Smooth muscle cell (in vitro differentiated cells): Measurements from ENCODE around the gene ACE. TPM values are rescaled to one million over a fixed set of nuclear protein-coding genes. Genes with fewer than 3 reads are reported as not detected.

Experiments used
- DNase-seq: peaks from one replicate; lab custom pipeline; 2025; ENCODE audit not compliant: unreplicated experiment; lab: John Stamatoyannopoulos, UW
- H2AFZ ChIP-seq: fragments of 200-600 bp; sonication (generic); 2 replicates; pipeline ENCODE4 v1.6.0; 2016; ENCODE audit warnings: antibody characterized with exemption, low read depth, mild to moderate bottlenecking
- H3F3A ChIP-seq: fragments of 200-600 bp; sonication (generic); 2 replicates; pipeline ENCODE4 v1.6.0; 2017; ENCODE audit warnings: antibody characterized with exemption, low read depth
- H3K27ac ChIP-seq: fragments of 200-600 bp; sonication (generic); 2 replicates; pipeline ENCODE4 v1.5.1; 2016; ENCODE audit warnings: low read depth, mild to moderate bottlenecking
- H3K27me3 ChIP-seq: fragments of 200-600 bp; sonication (generic); 2 replicates; pipeline ENCODE4 v1.6.1; 2016; ENCODE audit warnings: low read depth, mild to moderate bottlenecking
- H3K36me3 ChIP-seq: fragments of 200-600 bp; sonication (generic); 2 replicates; pipeline ENCODE4 v1.5.1; 2016; ENCODE audit warnings: low read depth
- H3K4me1 ChIP-seq: fragments of 200-600 bp; sonication (generic); 2 replicates; pipeline ENCODE4 v1.5.1; 2016; ENCODE audit warnings: low read depth
- H3K4me2 ChIP-seq: fragments of 200-600 bp; sonication (generic); 2 replicates; pipeline ENCODE4 v1.6.0; 2016; ENCODE audit warnings: mild to moderate bottlenecking
- H3K4me3 ChIP-seq: fragments of 200-600 bp; sonication (generic); 2 replicates; pipeline ENCODE4 v1.5.1; 2016; ENCODE audit warnings: mild to moderate bottlenecking
- H3K79me2 ChIP-seq: fragments of 200-600 bp; sonication (generic); 2 replicates; pipeline ENCODE4 v1.6.0; 2016; ENCODE audit warnings: low read depth, mild to moderate bottlenecking
- H3K9ac ChIP-seq: fragments of 200-600 bp; sonication (generic); 2 replicates; pipeline ENCODE4 v1.6.0; 2016; ENCODE audit warnings: low read depth
- H3K9me3 ChIP-seq: fragments of 200-600 bp; sonication (generic); replicated peaks from 2 replicates; pipeline ENCODE4 v1.5.1; 2016; ENCODE audit warnings: low read depth
- H4K20me1 ChIP-seq: fragments of 200-600 bp; sonication (generic); 2 replicates; pipeline ENCODE4 v1.6.0; 2016; ENCODE audit warnings: low read depth
- WGBS: methylation state at CpG from one replicate; pipeline ENCODE4 v1.1.7; 2016; ENCODE audit warnings: low lambda C conversion rate; 5-methylcytosine and 5-hydroxymethylcytosine counted together
- polyA plus RNA-seq: library from polyadenylated mRNA; unstranded; fragments of >200 nt; fragmentation: Nextera tagmentation; extraction: Ambion mirVana; gene quantifications from 2 replicates; pipeline ENCODE4 v1.2.1, GENCODE V29; 2016
- total RNA-seq: library from RNA; depleted of rRNA; stranded (reverse); fragments of >200 nt; gene quantifications from 2 replicates; pipeline ENCODE4 v1.2.3, GENCODE V29; 2014
- TF ChIP-seq, protein P1 (sequence below): fragments of 200-600 bp; sonication (generic); IDR thresholded peaks from 2 replicates; pipeline ENCODE4 v1.5.1; 2017; ENCODE audit warnings: borderline replicate concordance, mild to moderate bottlenecking, antibody characterized with exemption; ENCODE audit not compliant: insufficient read depth, poor library complexity, severe bottlenecking

ACE gene
- total and polyA plus RNA-seq, 2 experiments from 2014 or later: 1.5 to 2.0 TPM

DNA sequence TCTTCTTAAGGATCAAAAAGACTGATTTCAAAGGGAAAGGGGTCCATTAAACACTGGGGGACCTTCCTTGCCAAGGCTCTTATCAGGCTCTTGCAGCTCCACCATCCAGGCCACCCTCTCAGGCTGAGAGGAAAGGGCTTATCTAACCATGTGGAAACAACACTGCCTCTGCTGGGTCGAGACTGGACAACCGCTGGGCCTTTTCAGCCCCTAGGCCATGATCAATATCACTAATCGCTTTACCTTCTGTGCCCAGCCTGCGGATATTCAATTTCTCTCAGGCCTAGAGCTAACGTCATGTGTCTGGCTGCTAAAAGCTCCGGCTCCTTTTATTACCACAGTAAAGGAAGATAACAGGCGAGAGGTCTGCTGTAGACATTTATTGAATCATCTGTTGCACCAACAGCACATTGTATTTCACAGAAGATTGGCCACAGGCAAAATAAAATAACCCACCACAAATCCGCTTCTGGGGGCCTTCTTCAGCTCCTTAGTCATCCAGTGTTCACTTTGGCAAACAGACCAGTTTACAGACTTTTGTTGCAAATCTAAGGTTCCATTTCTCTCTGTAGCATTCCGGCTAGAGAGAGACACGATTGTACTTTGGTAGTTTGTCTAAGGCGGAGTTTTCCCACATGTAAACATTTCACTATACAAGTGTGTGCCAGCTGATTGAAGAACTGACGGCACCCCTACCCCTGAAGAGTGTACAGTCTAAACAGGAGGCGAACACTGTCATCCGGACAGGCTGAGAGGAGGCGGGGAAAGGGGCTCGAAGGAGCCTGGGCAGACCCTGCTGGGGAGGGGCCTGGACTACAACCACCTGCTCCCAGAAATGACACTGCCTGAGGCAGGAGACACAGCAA is 44.7 kb upstream of the ACE start:
- Histone ChIP-seq H3K4me3 (peak overlapping the region; percentile 11), H4K20me1 (no peaks in the 10 kb centered on the region), H3K4me2 (peak overlapping the region; percentile 62), H3K27ac (peak overlapping the region; percentile 99), H3K9me3 (no peaks in the 10 kb centered on the region), H3K36me3 (no peaks in the 10 kb centered on the region), H3F3A (peaks cover 18% of the 10 kb centered on the region), H3K27me3 (no peaks in the 10 kb centered on the region), H3K4me1 (peaks cover 7% of the 10 kb centered on the region), H3K9ac (peak overlapping the region; percentile 89), H2AFZ (no peak overlapping the region), H3K79me2 (no peaks in the 10 kb centered on the region)
- 16% methylated on average over 16 of the region's 16 CpGs for WGBS
- TF ChIP-seq, protein P1, sequence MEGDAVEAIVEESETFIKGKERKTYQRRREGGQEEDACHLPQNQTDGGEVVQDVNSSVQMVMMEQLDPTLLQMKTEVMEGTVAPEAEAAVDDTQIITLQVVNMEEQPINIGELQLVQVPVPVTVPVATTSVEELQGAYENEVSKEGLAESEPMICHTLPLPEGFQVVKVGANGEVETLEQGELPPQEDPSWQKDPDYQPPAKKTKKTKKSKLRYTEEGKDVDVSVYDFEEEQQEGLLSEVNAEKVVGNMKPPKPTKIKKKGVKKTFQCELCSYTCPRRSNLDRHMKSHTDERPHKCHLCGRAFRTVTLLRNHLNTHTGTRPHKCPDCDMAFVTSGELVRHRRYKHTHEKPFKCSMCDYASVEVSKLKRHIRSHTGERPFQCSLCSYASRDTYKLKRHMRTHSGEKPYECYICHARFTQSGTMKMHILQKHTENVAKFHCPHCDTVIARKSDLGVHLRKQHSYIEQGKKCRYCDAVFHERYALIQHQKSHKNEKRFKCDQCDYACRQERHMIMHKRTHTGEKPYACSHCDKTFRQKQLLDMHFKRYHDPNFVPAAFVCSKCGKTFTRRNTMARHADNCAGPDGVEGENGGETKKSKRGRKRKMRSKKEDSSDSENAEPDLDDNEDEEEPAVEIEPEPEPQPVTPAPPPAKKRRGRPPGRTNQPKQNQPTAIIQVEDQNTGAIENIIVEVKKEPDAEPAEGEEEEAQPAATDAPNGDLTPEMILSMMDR: no peak
- DNase-seq: no peak

DNA sequence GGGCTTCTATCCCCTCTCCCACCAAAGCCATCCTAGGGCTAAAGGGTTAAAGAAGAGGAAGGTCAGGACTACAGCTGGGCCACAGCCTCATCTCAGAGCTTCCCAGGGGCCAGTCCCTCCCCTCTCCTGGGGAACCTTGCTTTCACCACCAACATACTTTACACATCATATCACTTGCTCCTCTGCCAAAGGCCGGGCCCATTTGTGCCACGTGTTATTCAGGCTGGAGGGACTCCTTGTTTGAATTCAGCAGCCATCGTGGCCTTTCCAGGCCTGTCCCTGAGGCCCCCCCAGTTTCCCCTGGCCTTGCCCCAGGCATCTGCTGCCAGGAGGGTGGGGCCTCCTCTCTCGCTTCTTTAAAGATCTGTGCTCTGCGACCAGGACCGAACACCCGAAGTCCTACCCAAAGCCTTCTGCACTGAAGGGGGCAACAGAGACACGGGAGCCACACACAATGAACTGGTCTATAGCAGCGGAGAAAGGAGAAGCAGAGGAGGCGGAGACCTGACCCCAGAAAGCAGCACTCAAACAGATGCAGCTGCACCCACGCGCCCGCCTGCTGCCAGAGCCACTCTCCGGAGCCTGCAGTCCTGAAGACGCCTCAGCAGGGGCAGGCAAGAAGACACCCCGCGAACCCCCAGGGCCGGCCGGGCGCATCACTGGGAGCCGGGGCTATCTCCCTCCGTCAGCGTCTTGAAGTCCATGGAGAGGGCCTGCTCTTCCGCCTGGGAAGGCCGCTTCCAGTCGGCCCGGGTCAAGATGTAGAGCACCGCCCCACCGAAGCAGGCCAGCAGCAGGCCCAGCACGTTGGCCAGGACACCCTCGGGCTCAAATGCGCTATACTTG is 42.9 kb upstream of the ACE start:
- H3K4me3 ChIP-seq: no peak overlapping the region
- H3F3A ChIP-seq: peaks cover 18% of the 10 kb centered on the region
- WGBS: 67% methylated on average over 32 of the region's 32 CpGs
- peak overlapping the region; percentile 93 for H3K9ac ChIP-seq
- H3K27ac ChIP-seq: peak overlapping the region; percentile 99
- no peak overlapping the region for H2AFZ ChIP-seq
- no peaks in the 10 kb centered on the region for H3K9me3 ChIP-seq
- no peaks in the 10 kb centered on the region for H3K36me3 ChIP-seq
- DNase-seq: peak; percentile 47
- no peaks in the 10 kb centered on the region for H3K27me3 ChIP-seq
- peak overlapping the region; percentile 80 for H3K4me2 ChIP-seq
- peaks cover 7% of the 10 kb centered on the region for H3K4me1 ChIP-seq
- TF ChIP-seq, protein P1: no peak
- no peaks in the 10 kb centered on the region for H4K20me1 ChIP-seq
- peaks cover 2% of the 10 kb centered on the region for H3K79me2 ChIP-seq

DNA sequence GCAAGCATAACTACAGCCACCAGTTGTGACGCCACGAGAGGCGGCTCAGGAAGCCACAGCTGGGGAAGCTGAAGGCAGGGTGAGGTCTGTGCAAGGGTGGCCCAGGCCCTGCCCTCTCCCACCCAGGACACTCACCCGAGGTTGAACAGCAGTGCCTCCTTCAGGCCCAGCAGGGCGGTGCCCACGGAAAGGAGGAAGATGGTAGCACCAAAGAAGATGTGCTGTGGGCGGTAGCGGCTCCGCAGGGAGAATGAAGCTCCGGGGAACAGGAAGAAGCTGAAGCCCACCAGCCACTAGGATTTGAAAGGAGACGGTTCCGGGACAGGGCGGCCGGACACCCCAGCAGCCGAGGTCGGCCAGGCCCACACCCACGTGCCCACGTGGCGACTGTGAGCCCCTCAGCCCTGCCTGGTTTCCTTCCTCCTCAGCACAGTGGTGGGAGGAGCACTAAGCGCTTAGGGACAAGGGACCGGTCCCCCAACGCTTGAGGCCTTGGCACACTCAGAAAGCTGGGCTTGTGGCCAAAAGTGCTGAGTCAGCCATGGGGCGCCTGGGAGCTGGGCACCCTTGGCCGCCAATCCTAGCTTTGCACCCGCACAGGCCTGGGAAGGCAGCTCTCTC is 41.8 kb upstream of the ACE start:
- TF ChIP-seq, protein P1: no peak
- H3K9me3 ChIP-seq: no peaks in the 10 kb centered on the region
- no peak overlapping the region for H3K4me2 ChIP-seq
- H3F3A ChIP-seq: peaks cover 18% of the 10 kb centered on the region
- DNase-seq: no peak
- 89% methylated on average over 24 of the region's 25 CpGs for WGBS
- no peak overlapping the region for H2AFZ ChIP-seq
- H3K9ac ChIP-seq: no peak overlapping the region
- peak overlapping the region; percentile 99 for H3K27ac ChIP-seq
- peaks cover 12% of the 10 kb centered on the region for H3K79me2 ChIP-seq
- H3K4me1 ChIP-seq: peaks cover 7% of the 10 kb centered on the region
- no peaks in the 10 kb centered on the region for H3K36me3 ChIP-seq
- no peak overlapping the region for H3K4me3 ChIP-seq
- peaks cover 6% of the 10 kb centered on the region for H4K20me1 ChIP-seq
- H3K27me3 ChIP-seq: no peaks in the 10 kb centered on the region
